Panc1 (cell line): ENCODE data around the gene SMCR8. TPM values are rescaled to one million over a fixed set of nuclear protein-coding genes. Genes with fewer than 3 reads are reported as not detected.

Source experiments
- ATAC-seq: fragments of 200-7000 bp; cut with Tn5 transposase; 2 replicates; pipeline ENCODE4 v1.9.1; 2020; ENCODE audit warnings: mild to moderate bottlenecking, moderate library complexity
- BruUV-seq: library from RNA; stranded (reverse); fragments of 400-500 nt; replicated peaks from 2 replicates; lab custom pipeline; 2021; lab: Mats Ljungman, UMichigan
- CTCF ChIA-PET: fragments of 300-600 bp; sonication (Branson Sonifier 250); formaldehyde crosslinking; loops from one replicate; lab custom pipeline; 2022; ENCODE audit warnings: antibody characterized with exemption; lab: Charles Lee
- POLR2A ChIA-PET: fragments of 300-600 bp; sonication (Branson Sonifier 250); formaldehyde crosslinking; loops from one replicate; lab custom pipeline; 2022; ENCODE audit warnings: antibody characterized with exemption; lab: Charles Lee
- DNase-seq: peaks from one replicate; pipeline ENCODE4 v3.0.0-alpha.2; 2010; ENCODE audit warnings: low read depth, low spot score
- H3K27ac ChIP-seq: 2 replicates; pipeline ENCODE4 v1.5.1; 2011; ENCODE audit warnings: mild to moderate bottlenecking, low read length, inconsistent platforms
- H3K27me3 ChIP-seq: fragments of 200-500 bp; sonication (Bioruptor generic); 2 replicates; pipeline ENCODE4 v1.6.0; 2014; ENCODE audit warnings: low read length, inconsistent platforms; ENCODE audit not compliant: control insufficient read depth, insufficient read depth
- H3K36me3 ChIP-seq: fragments of 200-500 bp; sonication (Bioruptor generic); 2 replicates; pipeline ENCODE4 v1.5.1; 2014; ENCODE audit warnings: inconsistent platforms, mild to moderate bottlenecking, low read length, moderate library complexity; ENCODE audit not compliant: control insufficient read depth, insufficient read depth
- H3K4me1 ChIP-seq: 2 replicates; pipeline ENCODE4 v1.5.1; 2011; ENCODE audit warnings: inconsistent platforms, mild to moderate bottlenecking, low read length, moderate library complexity; ENCODE audit not compliant: control insufficient read depth, insufficient read depth
- H3K4me3 ChIP-seq, 2 experiments: 2 replicates each; pipeline ENCODE4 v1.5.1; 2011 to 2012; ENCODE audit warnings: low read depth in 2 of 2, low read length in 2 of 2, mild to moderate bottlenecking in 2 of 2, inconsistent platforms in 1 of 2, moderate library complexity in 1 of 2
- H3K9me3 ChIP-seq: fragments of 200-500 bp; sonication (Bioruptor generic); 2 replicates; pipeline ENCODE4 v1.5.1; 2014; ENCODE audit warnings: low read depth, mild to moderate bottlenecking, inconsistent platforms, low read length, moderate library complexity; ENCODE audit not compliant: control insufficient read depth, insufficient read depth
- CTCF ChIP-seq: fragments of 450-650 bp; IDR thresholded peaks from 2 replicates; pipeline ENCODE4 v1.5.1; 2017; ENCODE audit warnings: mild to moderate bottlenecking
- POLR2AphosphoS5 ChIP-seq: IDR thresholded peaks from 2 replicates; pipeline ENCODE4 v1.6.1; 2012; ENCODE audit warnings: mild to moderate bottlenecking, low read depth, low read length, moderate library complexity
- REST ChIP-seq, 2 experiments: IDR thresholded peaks; 2 replicates each; pipeline ENCODE4 v1.6.1; 2011 to 2012; ENCODE audit warnings: low read depth in 2 of 2, control low read depth in 1 of 2, low read length in 1 of 2, mild to moderate bottlenecking in 1 of 2, moderate library complexity in 1 of 2; ENCODE audit not compliant: insufficient read depth in 1 of 2
- SIN3A ChIP-seq: IDR thresholded peaks from 2 replicates; pipeline ENCODE4 v1.6.1; 2012; ENCODE audit warnings: low read depth, mild to moderate bottlenecking, low read length, moderate library complexity, borderline replicate concordance; ENCODE audit not compliant: insufficient read depth
- TCF7L2 ChIP-seq: IDR thresholded peaks from 2 replicates; pipeline ENCODE4 v1.6.1; 2011; ENCODE audit warnings: mild to moderate bottlenecking, low read depth, low read length, inconsistent platforms
- in situ Hi-C: cut with HindIII; loops from 2 replicates; pipeline ENCODE4 v1.10.0; 2016; ENCODE audit warnings: low sequenced_read_pairs, low pct_unique_long_range_greater_than_20kb
- intact Hi-C: fragments of 100-400 bp; cut with micrococcal nuclease; formaldehyde crosslinking; loops from one replicate; pipeline ENCODE4 v1.10.0; 2022; ENCODE audit not compliant: unreplicated experiment
- total RNA-seq: library from RNA; stranded (reverse); gene quantifications from one replicate; pipeline ENCODE4 v1.2.1, GENCODE V29; 2021; ENCODE audit not compliant: unreplicated experiment

Gene SMCR8
- total RNA-seq, 1 experiment from 2014 or later: 24.9 TPM

- ATAC-seq: no peak
- no TSS peak for BruUV-seq
- intact Hi-C loops (no loop called here), in situ Hi-C loops (no loop called here)
- H3K36me3 ChIP-seq: peaks cover 2% of the 10 kb centered on the region; the same call in 1 of the 2 replicates
- POLR2A ChIA-PET: no interaction called here
- CTCF ChIA-PET: interaction anchor here (0.5 kb wide), 1 partner anchor 22 kb away, joined by 3 read pairs; no protein-coding TSS in a partner anchor
- no peak overlapping the region for H3K27ac ChIP-seq
- TF ChIP-seq REST (IDR thresholded peaks at IDR 0.05; ENCODE audit: insufficient read depth in 1 of 2, low read depth in 2 of 2, low read length in 1 of 2) (no peak), POLR2AphosphoS5 (no peak), TCF7L2 (no peak), CTCF (no peak), SIN3A (no peak)
- H3K9me3 ChIP-seq: no peaks in the 10 kb centered on the region
- DNase-seq: no peak
- no peak overlapping the region for H3K4me3 ChIP-seq
- H3K27me3 ChIP-seq: no peaks in the 10 kb centered on the region
- no peaks in the 10 kb centered on the region for H3K4me1 ChIP-seq
These were observed 11.5 kb downstream of the SMCR8 start for GRCh38 chr17:18326572-18326971.

- no peak overlapping the region for H3K27ac ChIP-seq
- POLR2A ChIA-PET: no interaction called here
- H3K27me3 ChIP-seq: no peaks in the 10 kb centered on the region
- in situ Hi-C loops (no loop called here), intact Hi-C loops (no loop called here)
- H3K4me3 ChIP-seq: no peak overlapping the region
- H3K36me3 ChIP-seq: peaks cover 2% of the 10 kb centered on the region; the same call in 1 of the 2 replicates
- no peaks in the 10 kb centered on the region for H3K4me1 ChIP-seq
- CTCF ChIA-PET: interaction anchor here (0.5 kb wide), 1 partner anchor 21 kb away, joined by 3 read pairs; no protein-coding TSS in a partner anchor
- no peaks in the 10 kb centered on the region for H3K9me3 ChIP-seq
- no peak for ATAC-seq
- no TSS peak for BruUV-seq
- no peak for DNase-seq
- TF ChIP-seq CTCF (no peak), SIN3A (no peak)
These were observed 12.0 kb downstream of the SMCR8 start for GRCh38 chr17:18327093-18327492.
